ENCODE measurements around the gene DGKQ.

DGKQ gene

DNA sequence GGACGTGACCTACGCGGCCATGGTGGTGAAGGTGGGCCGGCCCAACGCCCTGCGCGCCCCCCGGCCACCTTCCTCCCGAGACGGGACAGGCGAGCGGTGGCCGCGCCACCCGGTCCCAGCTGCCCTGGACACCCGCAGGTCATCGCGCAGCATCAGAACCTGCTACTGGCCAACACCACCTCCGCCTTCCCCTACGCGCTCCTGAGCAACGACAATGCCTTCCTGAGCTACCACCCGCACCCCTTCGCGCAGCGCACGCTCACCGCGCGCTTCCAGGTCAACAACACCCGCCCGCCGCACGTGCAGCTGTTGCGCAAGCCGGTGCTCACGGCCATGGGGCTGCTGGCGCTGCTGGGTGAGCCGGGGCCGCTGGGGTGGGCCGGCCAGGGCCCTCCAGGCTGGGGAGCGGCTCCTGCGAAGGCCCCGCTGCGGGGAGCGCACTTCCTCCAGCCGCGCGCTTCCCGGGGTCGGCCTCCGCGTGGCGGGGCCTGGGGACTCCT is 28.8 kb upstream of the DGKQ start:
- no peak; the same call in 2 of the 3 replicates for ATAC-seq
- TF ChIP-seq, protein P1, sequence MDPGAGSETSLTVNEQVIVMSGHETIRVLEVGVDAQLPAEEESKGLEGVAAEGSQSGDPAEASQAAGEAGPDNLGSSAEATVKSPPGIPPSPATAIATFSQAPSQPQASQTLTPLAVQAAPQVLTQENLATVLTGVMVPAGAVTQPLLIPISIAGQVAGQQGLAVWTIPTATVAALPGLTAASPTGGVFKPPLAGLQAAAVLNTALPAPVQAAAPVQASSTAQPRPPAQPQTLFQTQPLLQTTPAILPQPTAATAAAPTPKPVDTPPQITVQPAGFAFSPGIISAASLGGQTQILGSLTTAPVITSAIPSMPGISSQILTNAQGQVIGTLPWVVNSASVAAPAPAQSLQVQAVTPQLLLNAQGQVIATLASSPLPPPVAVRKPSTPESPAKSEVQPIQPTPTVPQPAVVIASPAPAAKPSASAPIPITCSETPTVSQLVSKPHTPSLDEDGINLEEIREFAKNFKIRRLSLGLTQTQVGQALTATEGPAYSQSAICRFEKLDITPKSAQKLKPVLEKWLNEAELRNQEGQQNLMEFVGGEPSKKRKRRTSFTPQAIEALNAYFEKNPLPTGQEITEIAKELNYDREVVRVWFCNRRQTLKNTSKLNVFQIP (CRISPR knock-in tag; IDR thresholded peaks at IDR 0.05; ENCODE audit: borderline replicate concordance, low read depth), result no peak
- TF ChIP-seq ZFP3 (CRISPR knock-in tag; IDR thresholded peaks at IDR 0.05) (no peak), TCF4 (CRISPR knock-in tag; IDR thresholded peaks at IDR 0.05; ENCODE audit: borderline replicate concordance) (no peak), PATZ1 (CRISPR knock-in tag; IDR thresholded peaks at IDR 0.05; ENCODE audit: borderline replicate concordance) (no peak), PPARA (CRISPR knock-in tag; IDR thresholded peaks at IDR 0.05; ENCODE audit: borderline replicate concordance) (no peak), ZNF565 (CRISPR knock-in tag; conservative IDR thresholded peaks at IDR 0.05; ENCODE audit: low read depth) (no peak), ISL1 (CRISPR knock-in tag; IDR thresholded peaks at IDR 0.05) (no peak), CSDC2 (CRISPR knock-in tag; IDR thresholded peaks at IDR 0.05) (no peak), RARB (CRISPR knock-in tag; IDR thresholded peaks at IDR 0.05) (no peak), GLIS3 (CRISPR knock-in tag; IDR thresholded peaks at IDR 0.05) (no peak)

DNA sequence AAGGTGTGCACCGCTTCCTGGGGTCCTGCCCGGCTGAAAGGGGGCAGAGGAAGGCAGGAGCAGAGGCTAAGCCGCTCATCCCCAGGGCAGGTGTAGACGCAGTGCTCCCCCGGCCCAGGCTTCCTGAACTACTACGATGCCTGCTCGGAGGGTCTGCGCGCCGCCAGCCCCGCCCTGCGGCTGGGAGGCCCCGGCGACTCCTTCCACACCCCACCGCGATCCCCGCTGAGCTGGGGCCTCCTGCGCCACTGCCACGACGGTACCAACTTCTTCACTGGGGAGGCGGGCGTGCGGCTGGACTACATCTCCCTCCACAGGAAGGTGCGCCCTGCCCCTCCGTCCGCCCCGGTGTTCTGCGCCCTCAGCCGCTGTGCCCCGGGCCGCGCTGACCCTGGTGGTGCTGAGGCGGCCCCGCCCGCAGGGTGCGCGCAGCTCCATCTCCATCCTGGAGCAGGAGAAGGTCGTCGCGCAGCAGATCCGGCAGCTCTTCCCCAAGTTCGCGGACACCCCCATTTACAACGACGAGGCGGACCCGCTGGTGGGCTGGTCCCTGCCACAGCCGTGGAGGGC is 28.3 kb upstream of the DGKQ start:
- no peak for TF ChIP-seq CSDC2 (CRISPR knock-in tag; IDR thresholded peaks at IDR 0.05)
- ATAC-seq, result no peak

DNA sequence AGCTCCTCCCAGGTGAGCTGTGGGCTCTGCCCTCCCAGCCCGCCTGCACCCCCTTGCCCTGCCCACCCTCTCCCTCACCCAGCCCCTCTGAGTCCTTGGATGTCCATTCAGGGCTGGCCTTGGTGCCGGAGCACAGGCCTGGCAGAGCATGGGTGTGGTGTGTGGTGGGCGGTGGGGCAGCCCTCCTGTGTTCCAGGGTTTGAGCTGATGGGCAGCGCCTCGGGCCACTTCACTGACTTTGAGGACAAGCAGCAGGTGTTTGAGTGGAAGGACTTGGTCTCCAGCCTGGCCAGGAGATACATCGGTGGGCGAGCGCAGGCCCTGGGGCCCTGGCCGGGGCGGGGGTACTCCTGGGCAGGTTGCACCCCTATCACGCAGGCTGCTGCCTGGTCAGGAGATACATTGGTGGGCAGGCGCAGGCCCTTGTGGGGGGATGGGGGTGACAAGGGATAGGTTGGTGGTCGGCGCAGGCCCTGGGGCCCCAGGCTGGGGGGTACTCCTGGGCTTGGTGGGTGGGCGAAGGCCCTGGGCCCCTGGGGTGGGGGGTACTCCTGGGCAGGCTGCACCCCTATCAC is 27.4 kb upstream of the DGKQ start:
- ATAC-seq, result no peak
- no peak for TF ChIP-seq SNAI2 (CRISPR knock-in tag; IDR thresholded peaks at IDR 0.05)
- no peak for TF ChIP-seq ZC3H10 (CRISPR knock-in tag; IDR thresholded peaks at IDR 0.05)
- no peak for TF ChIP-seq ESRRG (CRISPR knock-in tag; IDR thresholded peaks at IDR 0.05)
- no peak for TF ChIP-seq ZFP3 (CRISPR knock-in tag; IDR thresholded peaks at IDR 0.05)
- no peak for TF ChIP-seq OSR1 (CRISPR knock-in tag; IDR thresholded peaks at IDR 0.05)
- TF ChIP-seq ZFP30 (CRISPR knock-in tag; IDR thresholded peaks at IDR 0.05), result no peak
- TF ChIP-seq ZNF565 (CRISPR knock-in tag; conservative IDR thresholded peaks at IDR 0.05; ENCODE audit: low read depth), result no peak
- no peak for TF ChIP-seq CREB5 (CRISPR knock-in tag; IDR thresholded peaks at IDR 0.05; ENCODE audit: low read depth)
- no peak for TF ChIP-seq ISL1 (CRISPR knock-in tag; IDR thresholded peaks at IDR 0.05)
- no peak for TF ChIP-seq ARNTL (CRISPR knock-in tag; IDR thresholded peaks at IDR 0.05; ENCODE audit: borderline replicate concordance, low read depth)
- TF ChIP-seq PATZ1 (CRISPR knock-in tag; IDR thresholded peaks at IDR 0.05; ENCODE audit: borderline replicate concordance), result no peak
- no peak for TF ChIP-seq CSRNP3 (CRISPR knock-in tag; IDR thresholded peaks at IDR 0.05)
- TF ChIP-seq ZNF70 (CRISPR knock-in tag; IDR thresholded peaks at IDR 0.05), result no peak

- TF ChIP-seq TOX (CRISPR knock-in tag; IDR thresholded peaks at IDR 0.05; ENCODE audit: borderline replicate concordance), result no peak
- TF ChIP-seq, protein P1 (CRISPR knock-in tag; IDR thresholded peaks at IDR 0.05; ENCODE audit: borderline replicate concordance, low read depth), result no peak
- TF ChIP-seq ISL1 (CRISPR knock-in tag; IDR thresholded peaks at IDR 0.05), result no peak
- TF ChIP-seq ZNF70 (CRISPR knock-in tag; IDR thresholded peaks at IDR 0.05), result no peak
- TF ChIP-seq TSHZ2 (CRISPR knock-in tag; IDR thresholded peaks at IDR 0.05), result no peak
- TF ChIP-seq PPARA (CRISPR knock-in tag; IDR thresholded peaks at IDR 0.05; ENCODE audit: borderline replicate concordance), result no peak
- no peak for ATAC-seq
Observed at GRCh38 chr4:999882-1000425, 26.6 kb upstream of the DGKQ start.
